Parathyroid adenoma (tissue), 2 donors: Measurements from ENCODE around the gene FARSA.

ENCODE experiments used
- H2AFZ ChIP-seq: fragments of 300-600 bp; sonication (generic); one replicate; pipeline ENCODE4 v1.7.0; 2017; ENCODE audit warnings: antibody characterized with exemption, mild to moderate bottlenecking
- H3K27ac ChIP-seq: fragments of 300-600 bp; sonication (generic); one replicate; pipeline ENCODE4 v1.7.0; 2017
- H3K27me3 ChIP-seq: fragments of 300-600 bp; sonication (generic); one replicate; pipeline ENCODE4 v1.7.0; 2017; ENCODE audit warnings: low read length; ENCODE audit not compliant: control insufficient read depth, insufficient read depth
- H3K36me3 ChIP-seq: fragments of 300-600 bp; sonication (generic); one replicate; pipeline ENCODE4 v1.7.0; 2017; ENCODE audit warnings: low read length; ENCODE audit not compliant: control insufficient read depth, insufficient read depth
- H3K4me1 ChIP-seq: fragments of 300-600 bp; sonication (generic); one replicate; pipeline ENCODE4 v1.7.0; 2017; ENCODE audit warnings: control low read depth
- H3K4me2 ChIP-seq: fragments of 300-600 bp; sonication (generic); one replicate; pipeline ENCODE4 v1.7.0; 2017; ENCODE audit warnings: low read length
- H3K4me3 ChIP-seq: fragments of 300-600 bp; sonication (generic); one replicate; pipeline ENCODE4 v1.7.0; 2017; ENCODE audit warnings: low read depth, low read length
- H3K79me2 ChIP-seq: fragments of 300-600 bp; sonication (generic); one replicate; pipeline ENCODE4 v1.7.0; 2017; ENCODE audit warnings: control low read depth
- H3K9ac ChIP-seq: fragments of 300-600 bp; sonication (generic); one replicate; pipeline ENCODE4 v1.7.0; 2017; ENCODE audit warnings: mild to moderate bottlenecking
- H3K9me3 ChIP-seq: fragments of 300-600 bp; sonication (generic); one replicate; pipeline ENCODE4 v1.7.0; 2017; ENCODE audit warnings: low read length; ENCODE audit not compliant: control insufficient read depth
- CTCF ChIP-seq: fragments of 300-600 bp; sonication (generic); IDR thresholded peaks from one replicate; pipeline ENCODE4 v1.7.0; 2017; ENCODE audit warnings: antibody characterized with exemption, mild to moderate bottlenecking
- donor health status: primary hyperparathyroidism.

FARSA gene

GRCh38 chr19:12913851-12914690 lies 19.4 kb downstream of the FARSA start:
- Histone ChIP-seq H3K79me2 (no peaks in the 10 kb centered on the region), H3K27ac (peak overlapping the region; percentile 24), H2AFZ (peak overlapping the region; percentile 81), H3K4me3 (no peak overlapping the region), H3K9ac (no peak overlapping the region), H3K4me2 (no peak overlapping the region), H3K27me3 (no peaks in the 10 kb centered on the region), H3K4me1 (peaks cover 10% of the 10 kb centered on the region), H3K9me3 (no peaks in the 10 kb centered on the region), H3K36me3 (no peaks in the 10 kb centered on the region)
- TF ChIP-seq CTCF, result no peak

- TF ChIP-seq CTCF, result no peak
- no peaks in the 10 kb centered on the region for H3K27me3 ChIP-seq
- peak overlapping the region; percentile 24 for H3K27ac ChIP-seq
- H3K4me2 ChIP-seq, result no peak overlapping the region
- no peaks in the 10 kb centered on the region for H3K79me2 ChIP-seq
- H2AFZ ChIP-seq, result peak overlapping the region; percentile 81
- H3K9me3 ChIP-seq, result no peaks in the 10 kb centered on the region
- no peak overlapping the region for H3K9ac ChIP-seq
- peaks cover 10% of the 10 kb centered on the region for H3K4me1 ChIP-seq
- H3K4me3 ChIP-seq, result no peak overlapping the region
- H3K36me3 ChIP-seq, result no peaks in the 10 kb centered on the region
Observed at GRCh38 chr19:12913011-12913561, 20.4 kb downstream of the FARSA start.

GRCh38 chr19:12912571-12912970 lies 20.9 kb downstream of the FARSA start:
- H3K27ac ChIP-seq, result no peak overlapping the region
- H3K79me2 ChIP-seq, result no peaks in the 10 kb centered on the region
- H3K9me3 ChIP-seq, result no peaks in the 10 kb centered on the region
- H3K4me3 ChIP-seq, result no peak overlapping the region
- no peak overlapping the region for H3K9ac ChIP-seq
- H3K36me3 ChIP-seq, result no peaks in the 10 kb centered on the region
- no peak overlapping the region for H3K4me2 ChIP-seq
- peaks cover 10% of the 10 kb centered on the region for H3K4me1 ChIP-seq
- peak overlapping the region; percentile 81 for H2AFZ ChIP-seq
- no peaks in the 10 kb centered on the region for H3K27me3 ChIP-seq
- TF ChIP-seq CTCF, result no peak

- no peak for TF ChIP-seq CTCF
- H3K27ac ChIP-seq, result no peak overlapping the region
- no peak overlapping the region for H3K4me3 ChIP-seq
- H3K27me3 ChIP-seq, result no peaks in the 10 kb centered on the region
- H3K9me3 ChIP-seq, result no peaks in the 10 kb centered on the region
- H3K4me2 ChIP-seq, result no peak overlapping the region
- H3K79me2 ChIP-seq, result no peaks in the 10 kb centered on the region
- H3K4me1 ChIP-seq, result no peaks in the 10 kb centered on the region
- H3K36me3 ChIP-seq, result no peaks in the 10 kb centered on the region
- H2AFZ ChIP-seq, result no peak overlapping the region
- no peak overlapping the region for H3K9ac ChIP-seq
Observed at GRCh38 chr19:12907166-12907565, 26.3 kb downstream of the FARSA start.
